Neural cell (in vitro differentiated cells): ENCODE measurements around the gene DGKZ.

Source experiments
- EZH2 ChIP-seq: fragments of 200-600, 300-800 bp; shearing (Covaris generic), sonication (generic); IDR thresholded peaks from 2 replicates; pipeline ENCODE4 v1.6.1; 2014; ENCODE audit warnings: antibody characterized with exemption, low read length, borderline replicate concordance, mild to moderate bottlenecking; ENCODE audit not compliant: insufficient read depth, poor library complexity, severe bottlenecking
- RAD21 ChIP-seq: fragments of 450-650 bp; conservative IDR thresholded peaks from 2 replicates; pipeline ENCODE4 v1.6.1; 2014; ENCODE audit warnings: antibody characterized with exemption, mild to moderate bottlenecking, moderate library complexity
- TF ChIP-seq, protein P1 (sequence below): fragments of 450-650 bp; IDR thresholded peaks from 2 replicates; pipeline ENCODE4 v1.5.1; 2014; ENCODE audit warnings: antibody characterized with exemption, mild to moderate bottlenecking, moderate library complexity; ENCODE audit not compliant: poor library complexity, severe bottlenecking

GRCh38 chr11:46306296-46306853 lies 40.9 kb upstream of the DGKZ start:
- TF ChIP-seq, protein P1, sequence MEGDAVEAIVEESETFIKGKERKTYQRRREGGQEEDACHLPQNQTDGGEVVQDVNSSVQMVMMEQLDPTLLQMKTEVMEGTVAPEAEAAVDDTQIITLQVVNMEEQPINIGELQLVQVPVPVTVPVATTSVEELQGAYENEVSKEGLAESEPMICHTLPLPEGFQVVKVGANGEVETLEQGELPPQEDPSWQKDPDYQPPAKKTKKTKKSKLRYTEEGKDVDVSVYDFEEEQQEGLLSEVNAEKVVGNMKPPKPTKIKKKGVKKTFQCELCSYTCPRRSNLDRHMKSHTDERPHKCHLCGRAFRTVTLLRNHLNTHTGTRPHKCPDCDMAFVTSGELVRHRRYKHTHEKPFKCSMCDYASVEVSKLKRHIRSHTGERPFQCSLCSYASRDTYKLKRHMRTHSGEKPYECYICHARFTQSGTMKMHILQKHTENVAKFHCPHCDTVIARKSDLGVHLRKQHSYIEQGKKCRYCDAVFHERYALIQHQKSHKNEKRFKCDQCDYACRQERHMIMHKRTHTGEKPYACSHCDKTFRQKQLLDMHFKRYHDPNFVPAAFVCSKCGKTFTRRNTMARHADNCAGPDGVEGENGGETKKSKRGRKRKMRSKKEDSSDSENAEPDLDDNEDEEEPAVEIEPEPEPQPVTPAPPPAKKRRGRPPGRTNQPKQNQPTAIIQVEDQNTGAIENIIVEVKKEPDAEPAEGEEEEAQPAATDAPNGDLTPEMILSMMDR, result no peak
- TF ChIP-seq RAD21, result no peak
- TF ChIP-seq EZH2, result no peak
